GM18909 (cell line): ENCODE data around the gene RANBP3.
"Not testable (repeated sequence)": the region's sequence is repeated elsewhere in the genome, so short reads cannot be mapped to it uniquely, and the experiment has no call there.

Experiments used
- ATAC-seq: cut with Tn5 transposase; IDR thresholded peaks from one replicate; pipeline ENCODE4 v1.9.1; 2021; ENCODE audit warnings: mild to moderate bottlenecking; ENCODE audit not compliant: unreplicated experiment, poor library complexity

Gene RANBP3

DNA sequence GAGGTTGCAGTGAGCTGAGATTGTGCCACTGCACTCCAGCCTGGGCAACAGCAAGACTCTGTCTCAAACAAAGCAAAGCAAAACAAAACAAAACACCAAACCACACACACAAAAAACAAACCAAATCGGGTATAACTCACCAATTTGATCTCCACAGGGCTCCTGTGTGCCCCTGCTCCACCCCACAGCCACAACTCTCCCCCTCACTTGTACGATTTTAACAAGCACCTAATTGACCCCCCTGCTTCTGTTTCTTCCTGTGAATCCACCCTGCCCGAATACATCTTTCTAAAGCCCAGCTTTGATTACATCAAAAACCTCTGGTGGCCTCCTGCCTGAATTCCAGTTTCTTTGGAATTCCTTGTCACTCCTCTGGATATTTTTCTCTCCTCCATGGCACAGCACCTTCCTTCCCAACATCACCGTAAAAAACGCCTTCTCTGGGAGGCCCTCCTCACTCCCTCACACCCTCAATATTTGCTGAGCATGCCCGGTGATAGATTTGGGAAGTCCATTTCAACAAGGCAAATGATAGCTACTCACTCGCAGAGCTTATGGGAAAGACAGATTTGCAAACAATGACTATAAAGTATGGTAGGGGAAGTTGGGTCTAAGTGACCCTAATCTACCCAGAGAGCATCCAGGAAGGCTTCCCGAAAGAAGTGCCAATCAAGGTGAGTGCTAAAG, 11.6 kb upstream of the RANBP3 start:
- no peak for ATAC-seq

DNA sequence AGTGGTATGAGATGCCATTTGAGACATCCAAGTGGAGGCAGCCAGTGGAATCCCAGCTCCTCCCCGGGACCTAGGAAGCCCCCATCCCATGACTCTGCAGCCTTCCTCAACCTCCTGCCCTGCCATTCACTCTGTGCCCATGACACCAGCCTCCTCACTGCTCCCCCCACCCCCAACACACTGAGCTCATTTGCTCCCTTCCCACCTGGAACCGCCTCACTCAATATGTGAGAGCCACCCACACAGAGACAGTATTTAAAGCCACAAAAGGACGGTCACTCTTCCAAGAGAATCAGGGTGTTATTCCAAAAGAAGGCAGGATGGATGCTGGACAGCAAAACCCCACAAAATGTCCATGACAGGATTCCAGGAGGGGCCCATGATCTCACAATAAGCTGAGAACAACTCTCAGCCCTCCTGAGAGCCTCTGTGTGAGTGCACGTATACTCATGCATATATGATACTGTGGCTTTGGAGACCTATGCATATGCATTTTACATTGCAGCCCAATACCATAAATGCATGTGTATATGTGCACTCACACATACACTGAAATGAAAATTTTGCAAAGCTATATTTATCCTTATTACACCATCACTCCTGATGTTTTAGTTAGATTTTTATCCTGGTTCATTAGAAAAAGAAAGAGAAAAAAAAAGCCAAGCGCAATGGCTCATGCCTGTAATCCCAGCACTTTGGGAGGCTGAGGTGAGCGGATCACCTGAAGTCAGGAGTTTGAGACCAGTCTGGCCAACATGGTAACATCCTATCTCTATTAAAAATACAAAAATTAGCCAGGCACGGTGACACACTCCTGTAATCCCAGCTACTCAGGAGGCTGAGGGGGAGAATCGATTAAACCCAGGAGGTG, 10.8 kb upstream of the RANBP3 start:
- ATAC-seq, result no peak

DNA sequence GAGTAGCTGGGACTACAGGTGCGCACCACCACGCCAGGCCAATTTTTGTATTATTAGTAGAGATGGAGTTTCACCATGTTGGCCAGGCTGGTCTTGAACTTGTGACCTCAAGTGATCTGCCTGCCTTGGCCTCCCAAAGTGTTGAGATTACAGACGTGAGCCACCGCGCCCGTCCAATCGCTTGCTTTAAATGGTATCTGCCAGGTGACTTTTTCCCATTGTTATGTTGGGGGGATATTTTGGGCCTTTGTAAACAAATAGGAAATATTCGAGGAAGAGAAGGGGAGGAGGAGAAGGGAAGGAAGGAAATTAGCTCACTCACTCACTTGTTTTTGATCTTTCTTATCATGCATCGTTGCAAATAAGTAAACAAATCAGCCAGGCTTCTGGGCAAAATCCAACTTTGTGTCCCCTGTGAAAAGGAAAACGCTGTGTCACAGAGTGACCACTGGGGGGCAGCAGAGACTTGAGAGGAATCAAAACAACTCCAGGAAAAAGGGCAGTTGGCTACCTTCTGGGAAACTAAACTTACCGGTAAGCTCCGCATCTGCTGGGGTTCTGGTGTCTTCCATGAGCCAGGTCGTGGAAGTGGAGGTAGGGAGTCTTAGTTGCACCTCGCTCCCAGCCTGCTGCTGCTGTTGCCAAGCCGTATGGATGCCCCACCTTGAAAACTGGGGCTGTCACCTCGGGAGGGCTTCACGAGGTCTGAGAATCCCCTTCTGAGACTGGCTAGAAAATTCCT, 9.3 kb upstream of the RANBP3 start:
- no peak for ATAC-seq

DNA sequence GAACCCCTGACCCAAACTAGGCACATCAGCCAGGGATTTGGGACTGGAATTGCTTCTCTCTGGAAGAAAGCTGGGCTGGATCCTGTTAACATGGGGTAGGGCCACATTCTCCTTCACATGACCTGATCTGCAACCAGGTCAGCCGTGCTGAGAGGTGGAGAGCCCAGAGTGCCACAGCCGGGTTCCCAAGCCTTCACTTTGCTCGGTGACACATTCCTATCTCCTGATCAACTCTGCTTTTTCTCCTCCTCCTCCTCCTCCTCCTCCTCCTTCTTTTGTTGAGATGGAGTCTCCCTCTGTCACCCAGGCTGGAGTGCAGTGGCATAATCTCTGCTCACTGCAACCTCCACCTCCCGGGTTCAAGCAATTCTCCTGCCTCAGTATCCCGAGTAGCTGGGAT, 7.9 kb upstream of the RANBP3 start:
- not testable (repeated sequence) for ATAC-seq

DNA sequence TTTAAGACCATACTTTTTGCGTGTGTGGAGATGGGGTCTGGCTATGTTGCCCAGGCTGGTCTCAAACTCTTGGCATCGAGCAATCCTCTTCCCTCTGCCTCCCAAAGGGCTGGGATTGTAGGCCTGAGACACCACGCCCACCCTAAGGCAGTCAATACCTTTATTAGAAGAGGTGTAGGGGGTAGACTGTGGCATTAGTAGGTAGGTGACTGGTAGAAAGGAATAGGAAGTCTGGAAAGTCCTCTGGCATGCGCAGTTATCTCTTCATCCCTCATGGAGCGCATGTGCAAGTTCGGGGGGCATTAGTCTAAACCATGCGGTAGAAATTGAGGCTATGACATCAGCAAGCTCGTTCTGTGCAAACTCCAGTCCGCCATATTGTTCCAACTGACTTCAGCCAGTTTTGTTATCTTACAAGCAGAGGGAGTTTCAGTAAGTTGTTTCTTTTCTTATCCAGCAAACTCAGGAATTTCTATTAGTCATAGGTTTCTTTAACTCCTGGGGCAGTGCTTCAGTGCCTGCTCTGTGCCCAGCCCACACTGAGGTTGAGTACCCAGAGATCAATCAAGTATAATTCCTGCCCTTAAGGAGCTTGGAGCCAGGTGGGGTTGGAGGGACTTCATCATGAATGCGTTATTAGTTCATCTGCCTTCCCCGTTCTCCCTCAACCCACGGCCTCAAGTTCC, 7.3 kb upstream of the RANBP3 start:
- no peak for ATAC-seq

DNA sequence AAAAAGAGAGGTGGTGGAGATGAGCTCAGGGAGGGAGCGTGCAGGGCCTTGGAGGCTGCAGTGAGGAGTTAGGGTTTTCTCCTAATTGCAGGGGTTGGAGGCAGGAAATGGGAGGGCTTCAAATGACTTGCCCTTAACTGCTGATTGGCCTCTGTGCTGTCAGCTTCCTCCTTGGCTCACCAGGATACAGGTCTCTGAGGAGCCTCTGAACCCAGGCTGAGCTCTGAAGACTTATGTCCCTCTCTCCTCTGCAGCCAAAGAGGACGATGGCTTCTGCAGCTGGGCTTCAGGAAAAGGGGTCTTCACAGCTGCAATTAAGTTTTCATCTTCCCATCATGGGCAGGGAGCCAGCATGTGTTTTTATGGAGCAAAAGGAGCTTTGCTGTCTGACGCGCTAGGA, 6.7 kb upstream of the RANBP3 start:
- ATAC-seq, result no peak

DNA sequence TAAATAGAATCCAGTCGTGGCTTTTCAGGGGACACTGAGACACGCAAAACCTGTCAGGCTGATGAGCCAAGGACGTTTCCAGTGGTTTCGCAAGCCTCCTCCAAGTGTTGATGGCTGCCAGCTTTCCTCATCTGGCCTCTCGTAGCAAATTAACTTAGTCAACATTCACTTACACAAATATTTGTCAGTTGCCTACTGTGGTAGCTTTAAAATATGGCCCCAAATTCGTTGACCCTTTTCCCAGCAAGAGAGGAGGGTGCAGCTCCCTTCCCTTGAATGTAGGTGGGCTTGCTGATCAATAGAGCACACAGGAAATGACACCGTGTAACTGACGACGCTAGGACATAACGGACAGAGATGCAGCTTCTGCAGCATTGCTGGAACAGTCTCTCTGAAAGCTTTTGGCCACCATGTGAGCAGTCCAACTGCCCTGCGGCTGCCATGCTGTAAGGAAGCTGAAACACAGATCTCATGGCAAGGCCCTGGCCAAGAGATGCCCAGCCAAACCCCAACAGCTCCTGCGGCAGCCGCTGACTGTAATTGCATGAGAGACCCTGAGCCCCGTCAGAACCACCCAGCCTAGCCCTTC, 5.5 kb upstream of the RANBP3 start:
- ATAC-seq, result no peak

DNA sequence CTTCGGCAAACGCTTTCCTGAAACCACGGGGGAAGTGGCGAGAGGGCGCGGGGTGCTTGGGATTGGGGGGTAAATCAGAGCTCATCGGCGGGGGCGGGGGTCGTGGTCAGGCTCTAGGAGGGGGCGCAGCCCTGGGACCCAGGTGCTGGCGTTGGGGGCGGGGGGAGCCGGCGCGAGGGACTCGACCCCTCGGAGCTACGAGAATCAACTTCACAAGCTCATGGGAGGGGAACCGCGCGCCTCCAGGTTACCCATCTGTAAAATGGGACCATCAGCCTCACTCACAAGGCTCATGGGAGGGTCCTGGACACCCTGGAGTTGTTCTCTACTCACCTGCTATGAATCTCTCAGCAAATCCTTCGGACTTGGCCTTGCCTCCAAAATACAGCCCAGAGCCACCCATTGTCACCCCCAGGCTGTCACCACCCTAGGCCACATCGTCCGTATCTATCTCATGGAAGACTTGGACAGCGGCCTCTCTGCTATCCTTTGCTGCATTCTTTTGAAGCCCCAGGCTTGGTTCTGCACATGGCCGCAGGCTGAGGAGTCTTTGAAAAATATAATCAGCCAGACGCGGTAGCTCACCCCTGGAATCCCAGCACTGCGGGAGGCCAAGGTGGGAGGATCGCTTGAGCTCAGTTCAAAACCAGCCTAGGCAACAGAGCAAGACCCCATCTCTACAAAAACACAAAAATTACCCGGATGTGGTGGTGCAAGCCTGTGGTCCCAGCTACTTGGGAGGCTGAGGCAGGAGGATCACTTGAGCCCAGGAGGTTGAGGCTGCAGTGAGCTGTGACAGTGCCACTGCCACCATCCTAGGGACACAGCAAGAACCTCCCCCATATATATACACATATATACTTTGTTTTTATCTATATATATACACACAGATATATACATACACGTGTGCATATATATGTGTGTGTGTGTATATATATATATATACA, 939 bp upstream of the RANBP3 start:
- ATAC-seq, result no peak

DNA sequence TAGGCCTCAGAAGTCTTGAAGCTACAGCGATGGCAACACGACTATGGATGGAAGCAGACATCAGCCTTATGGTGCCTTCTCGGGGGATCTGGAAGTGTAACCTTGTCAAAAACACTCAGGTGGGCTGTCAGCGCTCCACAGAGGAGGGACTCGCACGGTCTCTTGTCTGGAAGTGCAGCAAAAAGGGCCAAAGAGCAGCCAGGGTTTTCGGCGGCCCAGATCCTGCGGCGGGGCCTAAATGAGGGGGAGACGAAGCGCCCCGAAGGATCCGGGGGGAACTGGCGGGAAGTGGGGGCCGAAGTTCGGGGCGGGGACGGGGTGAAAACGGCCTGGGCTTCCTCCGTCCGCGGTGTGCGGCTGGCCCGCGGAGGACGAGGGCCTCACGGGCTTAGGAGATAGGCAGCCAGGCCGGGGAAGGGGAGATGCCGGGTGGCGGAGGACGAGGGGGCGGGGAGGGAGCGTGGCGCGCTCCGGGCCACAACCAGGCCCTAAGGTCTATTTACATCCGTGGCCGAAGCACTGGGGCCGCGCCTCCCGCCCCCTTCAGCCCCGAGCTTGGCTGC, 637 bp downstream of the RANBP3 start:
- no peak for ATAC-seq

DNA sequence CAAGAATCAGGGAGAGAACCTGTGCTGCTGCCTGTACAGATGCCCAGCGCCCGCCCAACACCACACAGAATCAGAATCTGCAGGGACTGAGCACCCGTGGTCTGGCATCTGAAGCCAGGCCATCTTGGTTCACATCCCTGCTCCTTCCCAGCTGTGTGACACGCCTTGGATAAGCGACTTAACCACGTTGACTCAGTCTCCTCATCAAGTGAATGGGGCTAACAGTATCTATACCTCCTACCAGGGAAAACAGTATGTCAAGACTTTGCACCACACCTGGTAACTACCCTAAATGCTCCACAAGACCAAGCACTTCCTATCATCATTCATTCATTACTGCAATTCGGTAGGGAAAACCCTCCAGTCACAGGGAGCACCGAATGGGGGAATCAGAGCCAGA, 1.2 kb downstream of the RANBP3 start:
- no peak for ATAC-seq

DNA sequence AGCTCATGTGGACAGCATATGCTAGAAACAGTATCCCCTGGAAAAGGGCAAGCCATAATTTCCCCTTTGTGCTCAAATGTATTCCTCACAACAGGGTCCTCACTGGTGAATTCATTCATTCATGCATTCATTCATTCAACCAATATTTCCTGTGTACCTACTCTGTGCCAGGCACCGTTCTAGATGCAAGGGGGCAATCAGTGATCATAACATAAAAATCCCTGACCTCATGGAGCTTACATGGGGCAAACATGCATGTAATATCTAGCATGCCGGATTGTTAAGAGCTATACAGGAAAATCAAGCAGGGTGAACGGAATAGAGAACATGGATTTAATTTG, 2.6 kb downstream of the RANBP3 start:
- ATAC-seq, result no peak

DNA sequence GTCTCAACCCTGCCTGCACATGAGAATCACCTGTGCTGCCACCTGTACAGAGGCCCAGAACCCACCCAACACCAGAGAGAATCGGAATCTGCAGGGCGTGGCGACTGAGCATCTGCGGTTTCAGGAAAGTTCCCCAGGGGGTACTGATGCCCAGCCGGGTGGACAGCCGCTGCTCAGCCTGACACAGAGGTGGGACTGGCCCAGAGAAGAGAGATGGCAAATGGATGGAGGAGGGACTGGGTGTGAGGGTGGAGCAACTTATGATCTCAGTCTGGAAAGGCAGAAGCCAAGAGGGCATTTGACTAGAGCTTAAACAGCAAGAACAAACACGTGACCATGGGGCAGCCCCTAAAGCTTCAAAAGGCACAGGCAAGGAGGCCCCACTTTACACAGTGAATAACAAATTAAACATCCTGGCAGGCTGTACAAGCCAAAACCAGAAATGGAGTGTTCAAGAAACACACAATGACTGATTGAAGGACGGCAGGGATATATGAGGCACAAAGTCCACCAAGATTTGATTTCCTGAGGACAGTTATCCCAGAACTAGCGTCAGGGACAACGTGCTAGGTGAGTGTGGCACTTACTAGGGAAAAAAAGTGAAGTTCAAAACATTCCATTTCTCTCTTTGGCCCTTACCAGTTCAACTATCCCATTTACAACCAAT, 3.1 kb downstream of the RANBP3 start:
- no peak for ATAC-seq

DNA sequence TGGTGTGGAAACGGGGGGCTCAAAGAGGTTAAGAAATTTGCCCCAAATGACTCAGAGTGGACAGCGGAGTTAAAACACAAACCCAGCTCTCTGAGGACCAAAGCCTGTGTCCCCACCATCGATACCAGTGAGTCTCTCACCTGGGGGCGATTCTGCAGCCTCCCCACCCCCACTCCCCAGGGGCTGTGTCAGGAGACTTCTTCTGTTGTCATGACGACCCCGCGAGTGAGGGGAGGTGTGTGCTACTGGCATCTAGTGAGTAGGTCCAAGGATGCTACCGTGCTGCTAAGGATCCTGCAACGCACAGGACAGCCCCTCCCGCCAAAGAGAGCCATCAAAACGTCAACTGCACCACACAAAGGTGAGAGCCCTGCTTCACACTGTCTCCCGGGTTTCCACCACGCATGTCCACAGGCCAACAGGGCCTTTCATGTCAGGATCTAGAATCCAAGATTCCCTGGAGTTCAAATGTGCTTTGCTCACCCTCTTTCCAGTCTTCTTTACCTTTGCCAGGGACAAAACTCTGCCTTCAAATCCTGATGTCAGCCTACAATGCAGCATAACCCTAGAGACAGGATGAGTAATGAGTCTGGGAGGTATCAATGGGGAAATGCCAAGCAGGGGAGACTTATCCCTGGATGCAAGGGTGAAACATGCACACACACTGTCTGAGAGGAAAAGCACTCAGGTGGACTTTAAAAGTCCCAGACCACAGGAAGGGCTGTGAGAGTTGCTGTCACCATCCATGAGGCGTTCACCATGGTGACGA, 3.9 kb downstream of the RANBP3 start:
- ATAC-seq, result no peak

DNA sequence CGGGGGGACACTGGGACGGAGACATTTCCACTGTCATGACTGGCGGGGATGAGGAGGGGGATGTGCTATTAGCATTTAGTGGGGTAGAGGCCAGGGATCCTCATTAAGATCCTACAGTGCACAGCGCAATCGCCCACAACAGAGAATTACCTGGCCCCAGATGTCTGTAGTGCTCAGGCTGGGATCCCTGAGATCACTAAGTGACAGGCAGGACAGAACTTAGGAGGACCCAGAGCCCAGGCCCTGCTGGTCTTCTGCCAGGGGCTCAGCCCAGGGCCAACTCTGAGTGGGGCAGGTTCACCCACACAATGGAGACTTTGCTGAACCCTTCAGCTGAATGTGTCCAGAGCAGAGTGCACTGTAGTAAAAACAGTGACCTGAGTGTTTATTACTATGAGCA, 4.6 kb downstream of the RANBP3 start:
- no peak for ATAC-seq

DNA sequence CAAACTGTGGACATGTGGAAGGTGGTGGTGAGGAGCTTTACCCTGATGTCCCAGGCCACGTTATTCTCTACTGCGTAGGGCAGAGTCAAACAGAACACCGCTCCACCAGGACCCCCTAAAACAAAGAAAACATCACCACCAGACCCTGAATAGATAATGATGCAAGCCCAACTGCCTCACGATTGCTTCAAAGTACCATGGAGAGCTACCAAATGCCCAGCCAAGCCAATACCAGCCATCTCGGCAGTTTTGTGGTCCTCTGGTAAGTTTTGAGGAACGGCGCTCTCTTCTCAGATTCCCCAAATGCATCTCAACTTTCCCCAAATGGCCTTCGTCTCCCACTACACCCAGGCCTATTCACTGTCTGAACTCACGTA, 5.6 kb downstream of the RANBP3 start:
- ATAC-seq, result no peak

DNA sequence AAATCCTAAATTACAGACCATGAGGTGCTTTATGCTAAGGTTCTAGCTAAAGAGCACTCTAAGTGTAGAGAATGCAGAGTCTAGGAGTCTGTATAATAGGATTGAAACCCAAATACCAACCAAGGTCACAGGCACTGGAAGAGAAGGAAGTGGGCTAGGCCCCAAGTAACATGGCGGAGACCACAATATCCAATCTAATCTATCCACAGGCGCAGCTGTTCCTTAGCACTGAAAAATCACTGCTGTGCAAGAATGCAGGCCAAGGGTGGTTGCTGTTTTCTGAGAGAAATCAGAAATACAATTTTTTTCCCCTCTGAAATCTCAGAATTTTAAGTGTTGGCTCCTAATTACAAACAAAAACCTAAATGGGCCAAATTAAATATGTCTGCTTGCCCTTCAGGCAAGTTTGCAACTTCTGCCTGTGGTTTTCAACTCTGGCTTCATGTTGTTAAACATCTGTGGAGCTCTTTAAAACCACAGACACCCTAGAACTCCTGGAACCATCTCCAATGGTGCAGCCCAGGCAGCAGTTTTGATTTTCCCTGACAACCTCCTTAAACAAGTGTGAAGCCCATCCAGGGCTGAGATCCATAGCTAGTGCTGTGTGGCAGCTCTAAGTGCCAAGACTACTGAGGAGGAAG, 6.1 kb downstream of the RANBP3 start:
- no peak for ATAC-seq

DNA sequence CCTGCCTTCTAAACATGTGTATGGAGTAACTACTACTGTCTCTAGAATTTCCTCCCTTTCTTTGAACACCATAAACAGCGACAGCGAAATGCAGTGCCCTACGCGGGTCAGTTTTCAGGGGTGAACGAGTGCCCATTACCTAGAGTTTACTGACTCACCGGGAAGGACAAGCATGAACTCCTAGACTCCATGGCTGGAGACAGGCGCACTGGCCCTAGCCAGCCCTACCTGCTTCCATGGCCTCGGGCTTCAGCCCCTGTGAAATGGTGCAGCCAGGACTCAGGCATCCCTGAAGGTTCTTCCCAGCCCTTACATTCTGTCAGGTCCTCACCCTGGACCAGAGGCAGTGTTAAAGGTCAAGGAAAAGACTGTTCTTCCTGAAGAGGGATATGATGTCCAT, 8.5 kb downstream of the RANBP3 start:
- no peak for ATAC-seq
